ENCODE results near the gene B3GAT2. TPM values are rescaled to one million over a fixed set of nuclear protein-coding genes. Genes with fewer than 3 reads are reported as not detected.

The B3GAT2 gene
- total RNA-seq, 4 donors from 2014 or later: 0.16 TPM; not detected in 3

GRCh38 chr6:70842541-70842940, 114.3 kb downstream of the B3GAT2 start:
- no peak overlapping the region for H3K4me3 ChIP-seq
- no peaks in the 10 kb centered on the region for H3K27me3 ChIP-seq
- no peak for ATAC-seq
- no peaks in the 10 kb centered on the region for H3K4me1 ChIP-seq
- no peak for TF ChIP-seq POLR2A (IDR thresholded peaks at IDR 0.05)
- no peak for TF ChIP-seq EP300 (IDR thresholded peaks at IDR 0.05)
- TF ChIP-seq CTCF (IDR thresholded peaks at IDR 0.05): no peak
- TF ChIP-seq POLR2AphosphoS5 (IDR thresholded peaks at IDR 0.05): no peak
- H3K27ac ChIP-seq: no peak overlapping the region
- 88% methylated on average over 3 to 7 of the region's 8 CpGs for WGBS, 2 donors (ENCODE audit: low coverage in 1 of 2)
- peaks cover 0 to 7% of the 10 kb centered on the region in 2 donors for H3K36me3 ChIP-seq
- no peaks in the 10 kb centered on the region for H3K9me3 ChIP-seq

GRCh38 chr6:70841112-70841511, 115.7 kb downstream of the B3GAT2 start:
- 96 to 97% methylated on average over 7 to 8 of the region's 8 CpGs for WGBS, 2 donors (ENCODE audit: low coverage in 1 of 2)
- Histone ChIP-seq H3K36me3 (peaks cover 0 to 8% of the 10 kb centered on the region in 2 donors), H3K27ac (no peak overlapping the region), H3K9me3 (no peaks in the 10 kb centered on the region), H3K4me1 (no peaks in the 10 kb centered on the region), H3K4me3 (no peak overlapping the region), H3K27me3 (no peaks in the 10 kb centered on the region)
- no peak for ATAC-seq
- TF ChIP-seq POLR2A (IDR thresholded peaks at IDR 0.05) (no peak), EP300 (IDR thresholded peaks at IDR 0.05) (no peak), CTCF (IDR thresholded peaks at IDR 0.05) (no peak), POLR2AphosphoS5 (IDR thresholded peaks at IDR 0.05) (no peak)

- TF ChIP-seq CTCF (IDR thresholded peaks at IDR 0.05): no peak
- no peak for TF ChIP-seq POLR2A (IDR thresholded peaks at IDR 0.05)
- TF ChIP-seq POLR2AphosphoS5 (IDR thresholded peaks at IDR 0.05): no peak
- no peak for TF ChIP-seq EP300 (IDR thresholded peaks at IDR 0.05)
- 96 to 98% methylated on average over 6 to 7 of the region's 7 CpGs for WGBS, 2 donors (ENCODE audit: low coverage in 1 of 2)
- Histone ChIP-seq H3K27ac (no peak overlapping the region), H3K4me3 (no peak overlapping the region), H3K4me1 (peaks cover 0 to 2% (median 0%) of the 10 kb centered on the region in 3 donors), H3K27me3 (no peaks in the 10 kb centered on the region), H3K9me3 (no peaks in the 10 kb centered on the region), H3K36me3 (peaks cover 0 to 5% of the 10 kb centered on the region in 2 donors)
- no peak for ATAC-seq
These were observed 117.3 kb downstream of the B3GAT2 start for GRCh38 chr6:70839286-70840266.

GRCh38 chr6:70838907-70839285, 118.0 kb downstream of the B3GAT2 start:
- no peak overlapping the region for H3K27ac ChIP-seq
- no peaks in the 10 kb centered on the region for H3K27me3 ChIP-seq
- no peaks in the 10 kb centered on the region for H3K9me3 ChIP-seq
- H3K4me3 ChIP-seq: no peak overlapping the region
- ATAC-seq: no peak
- H3K4me1 ChIP-seq: peaks cover 0 to 5% (median 0%) of the 10 kb centered on the region in 3 donors
- 79 to 94% methylated on average over 2 of the region's 2 CpGs for WGBS, 2 donors (ENCODE audit: low coverage in 1 of 2)
- TF ChIP-seq CTCF (IDR thresholded peaks at IDR 0.05) (no peak), EP300 (IDR thresholded peaks at IDR 0.05) (no peak), POLR2A (IDR thresholded peaks at IDR 0.05) (no peak), POLR2AphosphoS5 (IDR thresholded peaks at IDR 0.05) (no peak)
- H3K36me3 ChIP-seq: peaks cover 0 to 5% of the 10 kb centered on the region in 2 donors

GRCh38 chr6:70834520-70834919, 122.3 kb downstream of the B3GAT2 start:
- Histone ChIP-seq H3K27ac (no peak overlapping the region), H3K4me1 (peaks cover 0 to 5% (median 0%) of the 10 kb centered on the region in 3 donors), H3K27me3 (no peaks in the 10 kb centered on the region), H3K9me3 (no peaks in the 10 kb centered on the region), H3K36me3 (peaks cover 0 to 5% of the 10 kb centered on the region in 2 donors), H3K4me3 (no peak overlapping the region)
- TF ChIP-seq POLR2AphosphoS5 (IDR thresholded peaks at IDR 0.05): no peak
- no peak for TF ChIP-seq CTCF (IDR thresholded peaks at IDR 0.05)
- no peak for TF ChIP-seq EP300 (IDR thresholded peaks at IDR 0.05)
- TF ChIP-seq POLR2A (IDR thresholded peaks at IDR 0.05): no peak
- 32 to 36% methylated on average over 2 of the region's 2 CpGs for WGBS, 2 donors (ENCODE audit: low coverage in 1 of 2)
- ATAC-seq: no peak
